Activated CD8-positive, alpha-beta memory T cell treated with anti-CD3 and anti-CD28 coated beads, Interleukin-2, amount 50 U/mL, for 24 hours (primary cell): ENCODE measurements around the gene SAP130.
"Not testable (repeated sequence)": the region's sequence is repeated elsewhere in the genome, so short reads cannot be mapped to it uniquely, and the experiment has no call there.

ENCODE experiments used
- DNase-seq: peaks from one replicate; pipeline ENCODE4 v3.0.0-alpha.2; 2020; ENCODE audit errors: extremely low read depth

SAP130 gene

DNA sequence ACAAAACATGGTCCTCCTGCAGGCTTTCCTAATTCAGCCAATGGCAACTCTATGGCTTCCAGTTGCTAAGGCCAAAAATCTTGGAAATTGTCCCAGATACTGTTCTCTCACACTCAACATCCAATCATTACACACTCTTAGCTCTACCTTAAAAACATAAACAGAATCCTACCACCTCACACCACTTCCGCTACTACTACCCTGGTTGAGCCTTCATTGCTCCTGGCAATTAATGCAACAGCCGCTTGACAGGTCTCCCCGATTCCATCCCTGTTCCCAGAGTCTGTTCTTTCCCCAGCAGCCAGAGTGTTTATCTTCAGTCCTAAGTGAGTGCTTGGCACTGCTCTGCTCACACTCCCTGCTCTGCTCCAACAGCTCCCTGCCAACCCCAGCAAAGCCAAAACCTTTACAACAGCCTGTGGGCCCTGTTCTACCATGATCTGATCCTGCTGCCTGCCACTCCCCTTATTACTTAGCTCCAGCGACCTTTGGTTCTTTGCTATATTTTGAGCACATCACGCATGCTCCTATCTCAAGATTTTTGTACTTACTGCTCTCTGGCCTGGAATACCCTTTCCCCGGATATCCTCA lies 74.6 kb downstream of the SAP130 start:
- DNase-seq, result no peak

- DNase-seq, result no peak
Measured at GRCh38 chr2:127951026-127951425, 76.8 kb downstream of the SAP130 start.

GRCh38 chr2:127950264-127950663 lies 77.6 kb downstream of the SAP130 start:
- no peak for DNase-seq

GRCh38 chr2:127945281-127945680 lies 82.6 kb downstream of the SAP130 start:
- DNase-seq, result no peak

- DNase-seq, result no peak
Measured at GRCh38 chr2:127943186-127943585, 84.7 kb downstream of the SAP130 start.

DNA sequence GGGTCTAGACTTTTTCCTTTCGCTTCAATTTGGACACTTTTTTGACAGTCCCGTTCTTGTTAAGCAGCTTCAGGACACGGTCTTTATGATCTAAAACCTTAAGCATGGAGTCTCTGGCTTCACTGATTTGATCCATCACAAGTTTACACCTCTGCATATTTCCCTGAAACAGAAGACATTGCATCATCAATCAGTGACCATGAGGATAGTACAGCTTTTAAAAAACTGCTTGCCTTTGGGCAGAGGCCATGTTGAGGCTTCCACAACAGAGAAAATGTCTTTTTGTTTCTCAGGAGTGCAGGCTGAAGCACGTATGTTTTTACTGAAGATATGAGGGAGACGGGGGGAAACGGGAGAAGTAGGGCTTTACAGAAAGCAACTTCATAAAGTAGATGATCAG lies 85.9 kb downstream of the SAP130 start:
- DNase-seq, result no peak

- DNase-seq, result no peak
Measured at GRCh38 chr2:127941461-127941860, 86.4 kb downstream of the SAP130 start.

- DNase-seq, result no peak
Measured at GRCh38 chr2:127940641-127941040, 87.2 kb downstream of the SAP130 start.

DNA sequence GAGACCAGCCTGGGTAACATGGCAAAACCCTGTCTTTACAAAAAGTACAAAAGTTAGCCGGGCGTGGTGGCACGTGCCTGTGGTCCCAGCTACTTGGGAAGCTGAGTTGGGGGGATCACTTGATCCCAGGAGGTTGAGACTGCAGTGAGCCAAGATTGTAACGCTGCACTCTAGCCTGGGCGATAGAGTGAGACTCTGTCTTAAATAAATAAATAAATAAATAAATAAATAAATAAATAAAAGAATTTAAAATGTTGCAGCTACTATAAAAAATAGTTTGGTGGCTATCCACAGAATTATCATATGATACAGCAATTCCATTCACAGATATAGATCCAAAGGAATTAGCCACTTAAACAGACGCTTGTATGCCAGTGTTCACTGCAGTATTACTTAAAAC lies 92.5 kb downstream of the SAP130 start:
- no peak for DNase-seq

DNA sequence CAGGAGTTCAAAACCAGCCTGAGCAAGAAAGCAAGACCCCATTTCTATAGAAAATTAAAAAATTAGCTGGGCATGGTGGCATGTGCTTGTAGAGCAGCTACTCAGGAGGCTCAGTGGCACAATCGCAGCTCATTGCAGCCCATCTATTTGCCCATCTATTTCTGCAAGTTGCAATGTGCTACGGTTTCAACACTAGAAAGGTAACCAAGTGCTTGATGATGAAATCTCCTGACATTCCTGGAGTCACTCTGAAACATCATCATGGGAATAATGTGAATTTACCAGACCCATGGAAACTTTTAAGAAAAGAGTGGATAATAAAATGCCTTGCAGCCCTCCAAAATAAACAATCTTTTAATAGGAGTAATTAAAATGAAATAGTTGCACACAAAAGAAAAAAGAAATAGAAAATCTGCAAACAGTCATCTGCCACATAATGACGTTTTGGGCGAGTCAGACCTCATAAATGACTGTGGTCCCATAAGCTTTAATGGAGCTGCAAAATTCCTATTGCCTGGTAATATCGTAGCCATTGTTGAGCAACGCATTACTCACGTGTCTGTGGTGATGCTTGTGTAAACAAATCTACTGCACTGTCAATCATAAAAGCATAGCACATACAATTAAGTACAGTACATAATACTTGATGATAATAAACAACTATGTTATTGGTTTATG lies 95.5 kb downstream of the SAP130 start:
- no peak for DNase-seq

DNA sequence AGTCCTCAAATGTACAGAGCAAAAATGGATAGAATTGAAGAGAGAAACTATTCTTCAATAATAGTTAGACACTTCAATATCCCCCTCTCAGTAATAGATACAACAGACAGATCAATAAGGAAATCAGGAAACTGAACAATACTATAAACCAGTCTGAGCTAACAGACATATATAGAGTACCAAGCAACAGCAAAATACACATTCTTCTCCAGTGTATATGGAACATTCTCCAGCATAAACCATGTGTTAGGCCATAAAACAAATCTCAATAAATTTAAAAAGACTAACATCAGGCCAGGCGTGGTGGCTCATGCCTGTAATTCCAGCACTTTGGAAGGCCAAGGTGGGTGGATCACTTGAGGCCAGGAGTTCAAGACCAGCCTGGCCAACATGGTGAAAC lies 98.4 kb downstream of the SAP130 start:
- DNase-seq, result no peak

DNA sequence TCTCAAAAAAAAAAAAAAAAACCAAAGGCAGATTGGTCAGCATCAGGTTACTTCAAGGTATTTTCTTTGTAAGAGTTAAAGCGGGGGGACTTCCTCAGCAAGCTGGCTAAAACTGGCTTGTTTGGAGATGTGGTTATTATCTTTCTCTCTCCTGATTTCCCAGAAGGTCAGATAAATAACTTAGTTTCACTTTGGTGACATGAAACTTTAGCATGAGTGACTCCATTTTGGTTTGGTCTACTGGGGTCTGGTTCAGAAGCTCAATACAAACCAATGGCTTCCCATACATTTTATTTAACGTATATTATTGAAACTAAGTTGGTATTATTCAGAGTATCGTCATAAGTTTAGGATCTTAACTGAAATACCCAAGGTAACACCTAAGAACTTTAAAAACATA lies 100.5 kb downstream of the SAP130 start:
- no peak for DNase-seq

DNA sequence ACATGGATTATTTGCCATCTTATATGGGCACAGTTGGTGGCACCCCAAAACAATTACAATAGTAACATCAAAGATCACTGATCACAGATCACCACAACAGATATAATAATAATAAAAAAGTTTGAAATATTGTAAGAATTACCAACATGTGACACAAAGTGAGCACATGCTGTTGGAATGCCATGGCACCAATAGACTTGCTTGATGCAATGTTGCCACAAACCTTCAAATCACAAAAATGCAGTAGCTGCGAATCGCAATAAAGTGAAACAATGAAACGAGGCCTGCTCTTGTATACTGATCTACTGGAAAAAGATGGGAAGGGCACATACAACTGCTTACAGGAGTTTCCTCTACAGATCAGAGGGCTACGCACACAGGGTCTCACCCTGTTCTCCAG lies 109.9 kb downstream of the SAP130 start:
- no peak for DNase-seq

GRCh38 chr2:127913808-127914457 lies 113.9 kb downstream of the SAP130 start:
- no peak for DNase-seq

GRCh38 chr2:127911737-127912136 lies 116.1 kb downstream of the SAP130 start:
- DNase-seq, result no peak

DNA sequence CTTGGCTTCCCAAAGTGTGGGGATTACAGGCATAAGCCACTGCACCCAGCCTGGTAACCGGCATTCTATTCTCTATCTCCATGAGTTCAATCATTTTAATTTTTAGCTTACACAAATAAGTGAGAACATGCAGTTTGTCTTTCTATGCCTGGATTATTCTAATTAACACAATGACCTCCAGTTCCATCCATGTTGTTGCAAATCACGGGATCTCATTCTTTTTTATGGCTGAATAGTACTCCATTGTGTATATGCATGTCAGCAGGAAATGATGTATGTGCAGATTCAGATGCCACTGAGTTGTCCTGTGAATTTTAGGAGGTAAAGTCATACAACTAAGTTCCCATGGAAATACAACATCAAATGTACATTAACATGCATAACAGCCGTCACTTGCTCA lies 117.4 kb downstream of the SAP130 start:
- DNase-seq, result no peak

- no peak for DNase-seq
Measured at GRCh38 chr2:127909019-127909418, 118.8 kb downstream of the SAP130 start.

GRCh38 chr2:127907733-127908400 lies 120.0 kb downstream of the SAP130 start:
- DNase-seq, result not testable (repeated sequence)

GRCh38 chr2:127906206-127906926 lies 121.5 kb downstream of the SAP130 start:
- no peak for DNase-seq

DNA sequence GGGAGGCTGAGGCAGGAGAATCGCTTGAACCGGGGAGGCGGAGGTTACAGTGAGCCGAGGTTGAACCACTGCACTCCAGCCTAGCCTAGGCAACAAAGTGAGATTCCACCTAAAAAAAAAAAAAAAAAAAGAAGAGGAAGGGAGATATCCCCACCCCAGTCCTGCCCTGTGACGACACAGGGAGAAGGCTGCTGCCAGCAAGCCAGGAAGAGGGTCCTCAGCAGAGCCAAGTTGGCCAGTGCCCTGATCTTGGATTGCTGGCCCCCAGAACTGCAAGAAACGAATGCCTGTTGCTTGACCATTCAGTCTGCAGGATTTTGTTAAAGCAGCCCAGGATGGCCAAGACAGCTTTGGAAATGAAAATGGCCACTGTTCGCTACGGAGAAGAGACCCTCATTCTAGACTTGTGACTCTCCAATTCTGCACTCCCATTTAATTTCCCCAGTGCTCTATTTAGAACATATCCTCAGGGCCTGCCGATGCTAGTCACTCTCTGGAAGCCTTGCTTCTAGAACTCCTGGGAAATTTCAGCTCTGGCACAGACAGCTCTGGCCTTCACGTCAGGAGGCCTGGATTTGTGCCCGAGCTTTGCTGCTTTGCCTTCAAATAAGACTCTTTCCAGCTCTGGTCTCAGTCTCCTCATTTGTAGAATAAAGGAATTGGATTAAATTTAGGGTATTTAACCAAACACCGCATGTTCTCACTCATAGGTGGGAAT lies 126.4 kb downstream of the SAP130 start:
- DNase-seq, result no peak

- no peak for DNase-seq
Measured at GRCh38 chr2:127897531-127898211, 130.2 kb downstream of the SAP130 start.
